NCI-H2196 treated with DMSO at 0.1 percent for 48 hours (cell line): ENCODE data around the gene FBXL2.
"Not testable (repeated sequence)": the region's sequence is repeated elsewhere in the genome, so short reads cannot be mapped to it uniquely, and the experiment has no call there.

Source experiments
- DNase-seq: peaks from one replicate; lab custom pipeline; 2025; ENCODE audit not compliant: unreplicated experiment; lab: John Stamatoyannopoulos, UW

The FBXL2 gene

DNA sequence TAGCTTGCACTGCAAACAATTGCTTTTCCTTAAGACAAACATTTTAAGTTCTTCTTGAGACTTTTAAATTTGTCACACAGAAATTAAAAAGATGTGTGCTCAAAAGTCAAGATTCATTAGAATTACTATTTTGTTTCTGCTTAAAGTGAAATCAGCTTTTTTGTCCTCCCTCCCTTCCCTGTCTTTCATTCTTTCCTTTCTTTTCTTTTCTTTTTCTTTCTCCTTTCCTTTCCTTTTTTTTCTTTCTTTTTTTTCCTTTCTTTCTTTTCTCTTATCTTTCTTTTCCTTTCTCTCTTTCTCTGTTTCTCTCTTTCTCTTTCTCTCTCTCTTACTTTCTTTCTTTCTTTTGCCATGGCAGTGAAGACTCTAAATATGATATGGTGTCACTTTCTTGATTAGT lies 37.8 kb downstream of the FBXL2 start:
- no peak for DNase-seq

GRCh38 chr3:33315826-33316225 lies 38.6 kb downstream of the FBXL2 start:
- no peak for DNase-seq

GRCh38 chr3:33317963-33318709 lies 40.9 kb downstream of the FBXL2 start:
- DNase-seq, result no peak

- DNase-seq, result no peak
Measured at GRCh38 chr3:33318710-33319380, 41.6 kb downstream of the FBXL2 start.

- DNase-seq, result no peak
Measured at GRCh38 chr3:33322412-33322811, 45.2 kb downstream of the FBXL2 start.

- no peak for DNase-seq
Measured at GRCh38 chr3:33331414-33331813, 54.2 kb downstream of the FBXL2 start.

DNA sequence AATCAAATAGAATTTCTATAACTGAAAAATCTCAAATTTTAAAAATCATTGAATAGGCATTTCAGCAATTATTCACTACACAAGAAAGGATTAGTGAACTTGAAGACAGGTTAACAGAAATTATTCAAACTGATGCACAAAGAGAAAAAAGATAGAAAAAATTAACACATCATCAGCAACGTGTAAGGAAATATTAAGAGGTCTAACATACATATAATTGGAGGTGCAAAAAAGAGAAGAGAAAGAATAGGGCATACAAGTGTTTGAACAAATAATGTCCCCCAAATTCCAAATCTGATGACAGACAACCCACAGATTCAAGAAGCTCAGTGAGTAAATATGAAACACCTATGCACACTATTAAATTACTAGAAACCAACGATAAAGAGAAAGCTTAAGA lies 57.1 kb downstream of the FBXL2 start:
- DNase-seq, result no peak

- DNase-seq, result not testable (repeated sequence)
Measured at GRCh38 chr3:33338936-33339465, 61.8 kb downstream of the FBXL2 start.

DNA sequence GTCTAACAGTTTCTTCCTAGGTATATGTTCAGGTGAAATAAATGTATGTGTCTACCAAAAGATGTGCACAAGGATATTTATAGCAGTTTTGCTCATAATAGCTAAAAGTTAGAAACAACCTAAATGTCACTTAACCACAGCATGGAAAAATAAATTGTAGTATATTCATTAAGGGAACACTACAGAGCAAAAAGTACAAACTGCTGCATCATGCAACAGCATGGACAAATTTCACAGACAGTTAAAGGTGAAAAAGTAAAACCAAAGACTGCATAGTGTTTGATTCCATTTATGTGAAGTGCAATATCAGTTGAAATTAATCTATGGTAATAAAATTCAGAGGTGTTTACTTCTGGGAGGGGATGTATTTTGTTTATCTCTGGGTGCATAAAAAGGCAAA lies 62.5 kb downstream of the FBXL2 start:
- no peak for DNase-seq

GRCh38 chr3:33355611-33356010 lies 78.4 kb downstream of the FBXL2 start:
- no peak for DNase-seq

DNA sequence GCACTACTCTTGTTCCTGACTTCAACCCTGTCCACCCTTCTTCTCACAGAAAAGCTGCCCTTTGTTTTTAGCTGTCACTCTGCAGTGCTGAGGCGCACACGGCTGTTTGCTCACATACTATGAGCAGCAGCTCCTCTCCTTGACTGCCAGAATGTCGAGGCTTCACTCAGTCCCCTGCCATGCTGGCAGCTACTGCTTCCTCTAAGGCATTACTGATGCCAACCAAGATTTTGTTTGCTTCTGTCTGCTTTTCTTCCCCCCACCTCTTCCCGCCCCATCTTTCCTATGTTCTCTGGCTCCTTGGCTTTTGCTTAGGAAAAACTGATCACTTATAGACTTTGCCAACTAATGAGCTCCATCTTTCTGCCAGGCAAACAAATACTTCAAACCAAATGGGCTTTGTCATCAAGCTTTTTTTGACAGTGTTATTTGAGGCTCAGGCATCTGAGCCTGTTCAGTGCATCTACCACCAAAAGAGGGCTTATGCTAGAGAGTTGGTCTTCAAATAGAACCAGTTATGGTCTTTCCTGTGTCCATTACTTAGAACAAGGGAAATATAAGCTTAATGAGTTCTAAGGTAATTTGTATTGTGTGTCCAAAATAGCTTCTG lies 81.0 kb downstream of the FBXL2 start:
- no peak for DNase-seq

- DNase-seq, result no peak
Measured at GRCh38 chr3:33360136-33360825, 83.0 kb downstream of the FBXL2 start.

- DNase-seq, result no peak
Measured at GRCh38 chr3:33363113-33363800, 86.0 kb downstream of the FBXL2 start.

- DNase-seq, result no peak
Measured at GRCh38 chr3:33364060-33364459, 86.8 kb downstream of the FBXL2 start.

- no peak for DNase-seq
Measured at GRCh38 chr3:33364531-33365128, 87.4 kb downstream of the FBXL2 start.

DNA sequence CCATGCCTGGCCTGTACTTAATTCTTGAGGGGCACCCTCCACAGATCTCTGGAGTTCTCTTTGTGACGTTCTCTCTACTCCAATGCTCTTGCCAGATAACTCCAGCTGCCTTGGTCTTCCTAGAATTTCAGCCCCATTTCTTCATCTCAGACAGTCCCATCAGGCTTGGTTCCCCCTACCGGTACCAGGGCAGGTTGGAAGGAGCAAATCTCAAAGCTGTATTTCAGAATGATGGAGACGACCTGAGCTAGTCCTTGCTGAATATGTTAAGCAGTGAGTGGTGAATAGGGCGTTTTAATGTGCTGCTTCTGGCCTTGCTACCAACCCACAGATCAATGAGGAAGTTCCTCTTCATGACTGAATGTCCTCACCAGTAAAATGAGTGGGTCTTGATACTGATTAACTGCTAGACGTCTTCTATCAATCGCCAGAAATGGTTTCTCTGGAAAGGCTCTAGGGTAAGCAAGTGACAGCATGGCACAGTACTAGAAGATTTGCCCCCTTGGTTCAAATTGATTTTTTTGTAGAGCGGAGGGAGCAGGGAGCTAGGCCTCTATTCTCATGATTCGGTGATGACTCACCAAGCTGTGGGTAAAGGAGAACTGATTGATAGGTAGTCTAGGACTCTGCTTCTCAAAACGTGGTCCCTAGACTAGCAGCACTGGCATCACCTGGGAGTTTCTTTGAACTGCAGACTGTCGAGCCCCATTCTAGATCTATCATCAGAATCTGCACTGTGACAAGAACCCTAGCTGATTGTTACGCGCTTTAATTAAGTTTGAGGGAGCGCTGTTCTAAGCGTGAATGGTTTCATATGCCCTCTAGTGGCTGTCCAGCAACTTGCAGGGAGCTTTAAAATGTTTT lies 95.2 kb downstream of the FBXL2 start:
- DNase-seq, result peak; percentile 0

DNA sequence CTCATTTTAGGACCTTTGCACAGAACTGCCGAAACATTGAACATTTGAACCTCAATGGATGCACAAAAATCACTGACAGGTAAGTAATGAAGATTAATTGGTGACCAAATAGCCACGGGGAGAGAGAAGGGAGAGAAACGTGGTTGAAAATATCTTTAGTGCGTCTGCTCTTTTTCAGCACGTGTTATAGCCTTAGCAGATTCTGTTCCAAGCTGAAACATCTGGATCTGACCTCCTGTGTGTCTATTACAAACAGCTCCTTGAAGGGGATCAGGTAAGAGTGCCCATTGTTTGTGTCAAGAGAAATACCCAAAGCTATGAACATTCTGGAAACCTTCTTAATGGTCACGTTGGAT lies 95.8 kb downstream of the FBXL2 start:
- no peak for DNase-seq

GRCh38 chr3:33377489-33377888 lies 100.2 kb downstream of the FBXL2 start:
- DNase-seq, result no peak

DNA sequence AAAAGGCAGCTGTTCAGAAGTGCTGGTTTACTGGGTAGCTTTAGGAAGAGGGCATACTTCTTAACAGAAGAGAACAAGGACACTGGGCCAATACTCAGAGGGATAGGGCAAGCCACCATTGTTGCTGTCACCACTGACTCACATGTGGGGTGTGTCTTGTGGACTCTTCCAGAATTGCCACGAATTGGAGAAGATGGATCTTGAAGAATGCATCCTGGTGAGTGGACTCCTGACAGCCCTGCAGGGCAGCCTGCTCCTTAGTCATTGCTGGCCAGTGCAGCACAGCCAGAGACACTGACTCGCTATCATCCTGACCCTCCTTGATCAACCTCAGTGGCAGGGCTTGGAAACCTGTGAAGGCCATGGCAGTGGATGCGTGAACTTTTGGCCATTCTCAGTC lies 100.7 kb downstream of the FBXL2 start:
- DNase-seq, result no peak

DNA sequence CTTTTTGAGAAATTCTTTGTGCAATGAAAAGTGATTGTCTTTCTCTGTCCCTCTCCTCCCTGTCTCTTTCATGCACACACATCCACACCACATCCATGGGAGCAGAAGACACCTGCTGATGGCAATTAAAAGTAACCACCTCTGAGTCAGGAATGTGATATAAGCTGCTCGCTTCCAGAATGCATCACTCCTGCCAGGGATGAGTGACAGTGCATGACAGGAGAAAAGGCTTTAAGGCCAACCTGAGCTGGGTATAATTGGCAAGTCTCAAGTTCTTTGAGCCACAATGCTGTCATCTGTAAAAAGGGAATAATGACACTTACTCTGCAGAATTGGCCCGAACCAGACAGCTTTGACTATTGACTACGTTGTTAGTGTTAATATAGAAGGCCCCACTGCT lies 103.4 kb downstream of the FBXL2 start:
- no peak for DNase-seq
